Right atrium auricular region (tissue), 2 donors: ENCODE data around the gene PHC3. TPM values are rescaled to one million over a fixed set of nuclear protein-coding genes. Genes with fewer than 3 reads are reported as not detected.

Source experiments
- DNase-seq: peaks from one replicate; pipeline ENCODE4 v3.0.0-alpha.2; 2019; ENCODE audit warnings: low spot score
- H3K27ac ChIP-seq, 2 donors: fragments of 200-600 bp; sonication (generic); 1 replicate in 1 of 2; 2 replicates in 1 of 2; pipeline ENCODE4 v1.5.1; 2016 to 2019
- H3K27me3 ChIP-seq, 2 donors: fragments of 200-600 bp; sonication (generic); one replicate each; pipeline versions ENCODE4 v1.5.1 to v1.6.0; 2017 to 2019
- H3K36me3 ChIP-seq: fragments of 200-600 bp; sonication (generic); one replicate; pipeline ENCODE4 v1.5.1; 2016
- H3K4me1 ChIP-seq, 2 donors: fragments of 200-600 bp; sonication (generic); one replicate each; pipeline versions ENCODE4 v1.5.1 to v1.6.0; 2017 to 2019
- H3K4me3 ChIP-seq, 2 donors: fragments of 200-600 bp; sonication (generic); 1 replicate in 1 of 2; 2 replicates in 1 of 2; pipeline ENCODE4 v1.5.1; 2017 to 2019; ENCODE audit warnings: mild to moderate bottlenecking in 1 of 2, moderate library complexity in 1 of 2
- H3K9me3 ChIP-seq, 2 donors: fragments of 200-600 bp; sonication (generic); one replicate each; pipeline ENCODE4 v1.5.1; 2019
- CTCF ChIP-seq, 2 donors: fragments of 200-600 bp; sonication (generic); IDR thresholded peaks; one replicate each; pipeline ENCODE4 v1.5.1; 2019; ENCODE audit warnings: antibody characterized with exemption in 2 of 2
- total RNA-seq, 2 donors: library from RNA; depleted of rRNA; stranded (reverse); fragments of >200 nt; gene quantifications; one replicate each; pipeline ENCODE4 v1.1.0, GENCODE V29; 2016

The PHC3 gene
- total RNA-seq, 2 donors from 2014 or later = 23.8 to 41.9 TPM

GRCh38 chr3:170077361-170077760 is 104.2 kb downstream of the PHC3 start:
- no peaks in the 10 kb centered on the region for H3K9me3 ChIP-seq
- no peaks in the 10 kb centered on the region for H3K4me1 ChIP-seq
- no peak for DNase-seq
- H3K27ac ChIP-seq = no peak overlapping the region
- H3K27me3 ChIP-seq = no peaks in the 10 kb centered on the region
- no peak overlapping the region for H3K4me3 ChIP-seq
- no peaks in the 10 kb centered on the region for H3K36me3 ChIP-seq
- no peak for TF ChIP-seq CTCF (IDR thresholded peaks at IDR 0.05)

GRCh38 chr3:170076715-170077238 is 104.8 kb downstream of the PHC3 start:
- H3K9me3 ChIP-seq = no peaks in the 10 kb centered on the region
- H3K27me3 ChIP-seq = no peaks in the 10 kb centered on the region
- no peak overlapping the region for H3K27ac ChIP-seq
- TF ChIP-seq CTCF (IDR thresholded peaks at IDR 0.05) = no peak
- H3K4me3 ChIP-seq = no peak overlapping the region
- no peaks in the 10 kb centered on the region for H3K4me1 ChIP-seq
- no peaks in the 10 kb centered on the region for H3K36me3 ChIP-seq
- no peak for DNase-seq

DNA sequence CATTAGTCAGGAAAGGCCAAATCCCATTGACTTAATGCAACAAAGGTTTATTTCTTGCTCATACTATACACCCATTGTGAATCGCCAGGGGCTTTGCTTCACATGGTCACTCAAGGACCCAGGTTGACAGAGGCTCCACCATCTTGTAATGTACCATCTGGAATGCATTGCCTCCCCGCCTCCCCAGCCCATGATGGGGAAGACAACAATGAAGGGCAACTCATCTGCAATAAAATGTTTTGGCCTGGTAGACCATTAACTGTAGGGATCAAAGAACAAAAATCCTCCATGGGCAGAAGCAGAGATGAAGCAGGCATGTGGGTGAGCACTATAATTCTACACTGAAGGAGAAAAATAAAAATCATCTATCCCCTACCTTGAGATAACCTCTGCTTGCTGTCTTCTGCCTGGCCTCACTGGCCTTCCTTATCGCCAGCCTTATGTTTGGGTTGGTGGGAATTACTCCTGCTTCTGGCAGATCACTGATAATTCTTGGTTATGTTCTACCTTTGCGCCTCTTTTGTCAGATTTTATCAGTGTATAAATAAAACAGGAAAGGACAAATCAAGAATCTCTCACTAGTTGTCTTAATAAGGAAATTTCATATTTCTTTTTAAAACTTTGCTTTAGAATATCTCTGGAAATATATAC is 106.0 kb downstream of the PHC3 start:
- Histone ChIP-seq H3K4me1 (no peaks in the 10 kb centered on the region), H3K9me3 (no peaks in the 10 kb centered on the region), H3K36me3 (no peaks in the 10 kb centered on the region), H3K27ac (no peak overlapping the region), H3K27me3 (no peaks in the 10 kb centered on the region), H3K4me3 (no peak overlapping the region)
- no peak for TF ChIP-seq CTCF (IDR thresholded peaks at IDR 0.05)
- DNase-seq = no peak

DNA sequence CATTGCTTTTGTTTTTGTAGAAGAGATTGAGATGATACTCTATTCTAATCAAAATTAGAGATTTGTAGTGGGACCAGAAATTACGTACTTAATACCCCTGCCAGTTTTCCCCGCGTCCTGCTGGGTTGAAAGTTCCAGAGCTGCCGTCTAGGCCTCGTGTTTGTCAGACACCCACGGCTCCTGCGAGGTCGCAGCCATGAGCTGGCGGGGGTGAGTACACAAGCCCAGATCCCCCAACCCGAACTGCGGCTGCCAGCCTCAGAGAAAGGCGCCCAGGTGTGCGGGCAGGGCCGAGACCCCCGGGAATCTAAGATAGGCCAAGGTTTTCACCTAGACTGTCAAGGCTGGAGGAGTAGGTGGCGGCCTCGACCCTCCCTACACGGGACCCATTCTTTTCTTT is 117.4 kb downstream of the PHC3 start:
- TF ChIP-seq CTCF (IDR thresholded peaks at IDR 0.05) = no peak
- no peaks in the 10 kb centered on the region for H3K36me3 ChIP-seq
- DNase-seq = no peak
- H3K9me3 ChIP-seq = no peaks in the 10 kb centered on the region
- no peaks in the 10 kb centered on the region for H3K4me1 ChIP-seq
- no peak overlapping the region for H3K27ac ChIP-seq
- H3K27me3 ChIP-seq = no peaks in the 10 kb centered on the region
- no peak overlapping the region for H3K4me3 ChIP-seq

DNA sequence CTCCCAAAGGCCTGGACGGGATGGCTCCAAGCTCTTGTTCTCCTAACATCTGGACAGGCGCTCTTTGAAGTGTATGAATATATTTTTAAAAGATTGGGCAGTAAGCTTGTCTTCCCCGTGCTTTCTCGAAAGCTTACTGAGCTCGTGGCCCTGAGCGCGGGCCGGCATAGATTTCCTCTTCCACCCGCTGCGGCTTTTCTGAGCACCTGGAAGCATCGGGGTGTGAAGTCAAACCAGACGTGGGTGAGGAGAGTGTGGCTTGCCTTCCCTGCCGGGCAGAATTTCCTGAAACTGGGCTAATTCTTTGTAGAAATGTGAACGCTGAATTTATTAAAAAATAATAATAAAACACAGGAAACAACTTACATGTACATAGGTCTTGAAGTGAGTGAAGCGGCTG is 117.8 kb downstream of the PHC3 start:
- Histone ChIP-seq H3K4me3 (no peak overlapping the region), H3K36me3 (no peaks in the 10 kb centered on the region), H3K9me3 (no peaks in the 10 kb centered on the region), H3K4me1 (no peaks in the 10 kb centered on the region), H3K27me3 (no peaks in the 10 kb centered on the region), H3K27ac (no peak overlapping the region)
- no peak for DNase-seq
- TF ChIP-seq CTCF (IDR thresholded peaks at IDR 0.05) = no peak

DNA sequence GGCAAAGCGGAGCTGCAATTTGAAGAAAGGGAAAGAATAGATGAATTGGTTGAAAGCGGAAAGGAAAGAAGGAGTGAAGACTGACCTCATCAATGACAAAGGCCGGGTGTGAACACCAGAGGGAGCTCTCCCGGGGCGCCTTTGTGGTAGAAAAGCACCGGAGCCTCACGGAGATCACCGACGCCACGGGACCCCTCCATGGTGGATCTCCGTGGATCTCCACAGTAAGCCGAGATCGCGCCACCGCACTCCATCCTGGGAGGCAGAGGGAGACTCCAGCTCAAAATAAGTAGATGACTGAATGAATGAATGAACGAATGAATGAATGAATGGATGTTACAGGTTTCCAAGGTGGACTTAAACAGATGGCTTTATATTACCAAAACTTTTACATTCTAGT is 118.8 kb downstream of the PHC3 start:
- no peak for TF ChIP-seq CTCF (IDR thresholded peaks at IDR 0.05)
- H3K36me3 ChIP-seq = no peaks in the 10 kb centered on the region
- no peaks in the 10 kb centered on the region for H3K27me3 ChIP-seq
- DNase-seq = no peak
- H3K9me3 ChIP-seq = no peaks in the 10 kb centered on the region
- H3K4me1 ChIP-seq = no peaks in the 10 kb centered on the region
- no peak overlapping the region for H3K27ac ChIP-seq
- H3K4me3 ChIP-seq = no peak overlapping the region
